GM10847 (cell line): Measurements from ENCODE around the gene RNF213.

Experiments used
- POLR2A ChIP-seq: IDR thresholded peaks from 2 replicates; pipeline ENCODE4 v1.6.1; 2011; ENCODE audit not compliant: insufficient read length; ENCODE audit errors: extremely low read depth

RNF213 gene

DNA sequence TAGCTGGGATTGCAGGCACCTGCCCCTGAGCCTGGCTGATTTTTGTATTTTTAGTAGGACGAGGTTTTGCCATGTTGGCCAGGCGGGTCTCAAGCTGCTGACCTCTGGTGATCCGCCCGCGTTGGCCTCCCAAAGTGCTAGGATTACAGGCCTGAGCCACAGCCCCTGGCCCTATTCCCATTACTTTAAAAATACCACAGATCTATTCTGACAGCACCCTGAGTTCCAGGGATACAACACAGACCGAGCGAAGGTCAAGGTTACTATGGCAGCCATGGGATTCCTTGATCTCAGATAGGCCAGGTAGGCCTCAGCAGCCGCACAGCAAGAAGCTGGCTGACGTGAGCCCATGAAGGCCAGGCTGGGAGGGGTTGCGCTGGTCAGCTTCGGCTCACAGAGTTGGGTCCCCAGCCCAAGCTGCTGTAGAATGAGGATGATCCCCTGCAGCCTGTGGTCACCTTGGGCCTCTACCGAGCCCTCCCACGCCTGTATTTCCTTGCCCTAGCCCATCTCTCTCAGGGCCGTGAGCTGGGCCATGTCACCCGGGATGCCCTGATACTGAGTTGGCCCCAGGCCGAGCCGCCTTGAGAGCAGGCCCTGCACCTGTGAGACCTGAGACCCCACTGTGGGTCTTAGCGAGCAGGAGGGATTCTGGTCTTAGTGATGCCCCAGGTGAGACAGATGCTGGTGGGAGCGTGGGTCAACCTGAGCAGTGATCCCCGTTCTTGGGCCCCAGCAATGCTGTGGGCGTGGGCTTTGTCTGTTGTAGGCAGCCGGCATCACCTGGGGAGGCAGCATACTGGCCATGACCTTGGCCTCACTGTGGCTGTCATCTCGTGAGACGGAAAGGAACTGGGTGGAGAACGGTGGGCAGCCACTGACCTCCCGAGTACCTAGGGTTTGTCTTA, 16.9 kb upstream of the RNF213 start:
- no peak for TF ChIP-seq POLR2A

DNA sequence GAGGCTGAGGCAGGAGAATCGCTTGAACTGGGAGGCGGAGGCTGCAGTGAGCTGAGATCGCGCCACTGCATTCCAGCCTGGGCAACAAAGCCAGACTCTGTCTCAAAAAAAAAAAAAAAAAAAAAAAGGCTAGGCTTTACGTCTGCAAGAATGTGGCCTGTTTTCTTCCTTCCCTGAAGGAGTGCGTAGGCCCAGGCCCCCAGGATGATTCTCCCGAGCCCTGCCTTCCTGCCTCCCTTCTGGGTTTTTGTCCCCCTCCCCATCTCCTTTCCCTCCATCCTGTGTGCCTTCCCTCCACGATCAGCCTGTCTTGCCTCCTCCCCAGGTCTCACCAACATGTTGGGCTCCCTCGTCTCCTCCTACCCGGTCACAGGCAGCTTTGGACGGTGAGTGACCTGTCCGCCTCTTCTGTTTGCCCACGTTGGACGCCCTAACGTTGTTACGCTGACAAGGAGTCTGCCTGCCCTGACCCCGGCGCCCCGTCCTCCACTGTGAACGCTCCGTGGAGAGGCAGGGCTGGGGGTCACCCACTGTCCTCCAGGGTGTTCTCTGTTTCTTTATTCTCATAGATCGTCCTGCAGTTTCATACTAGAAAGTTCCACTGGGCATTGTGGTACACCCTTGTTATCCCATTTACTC, 15.7 kb upstream of the RNF213 start:
- TF ChIP-seq POLR2A: no peak

DNA sequence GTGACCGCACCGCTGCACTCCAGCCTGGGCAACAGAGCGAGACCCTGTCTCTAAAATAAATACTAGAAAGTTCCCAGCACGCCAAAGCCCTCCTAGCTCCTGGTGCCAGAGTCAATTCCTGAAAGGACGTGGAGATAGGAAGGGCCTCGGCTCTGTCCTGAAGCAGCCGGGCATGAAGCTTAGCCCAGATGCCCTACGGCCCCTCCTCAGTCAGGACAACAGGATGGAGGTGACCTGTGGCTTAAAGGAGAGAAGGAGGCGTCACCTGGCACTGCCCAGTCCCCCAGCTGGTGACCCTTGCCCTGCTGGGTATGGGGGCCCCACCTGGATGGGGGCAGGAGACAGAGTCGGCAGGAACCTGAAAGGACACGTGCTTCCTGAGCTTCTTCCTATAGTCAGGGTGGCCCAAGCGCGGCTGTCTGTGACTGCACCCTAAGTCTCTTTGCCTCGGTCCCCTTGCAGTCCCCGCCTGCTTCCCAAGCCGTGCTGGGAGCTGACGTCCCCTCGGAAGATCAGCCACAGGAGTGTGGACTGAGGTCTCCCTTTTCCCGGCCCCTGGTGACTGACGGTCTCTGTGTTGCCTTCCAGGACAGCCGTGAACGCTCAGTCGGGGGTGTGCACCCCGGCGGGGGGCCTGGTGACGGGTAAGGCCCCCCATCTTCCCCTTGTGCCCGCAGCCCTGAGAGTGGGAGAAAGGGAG, 14.9 kb upstream of the RNF213 start:
- no peak for TF ChIP-seq POLR2A

DNA sequence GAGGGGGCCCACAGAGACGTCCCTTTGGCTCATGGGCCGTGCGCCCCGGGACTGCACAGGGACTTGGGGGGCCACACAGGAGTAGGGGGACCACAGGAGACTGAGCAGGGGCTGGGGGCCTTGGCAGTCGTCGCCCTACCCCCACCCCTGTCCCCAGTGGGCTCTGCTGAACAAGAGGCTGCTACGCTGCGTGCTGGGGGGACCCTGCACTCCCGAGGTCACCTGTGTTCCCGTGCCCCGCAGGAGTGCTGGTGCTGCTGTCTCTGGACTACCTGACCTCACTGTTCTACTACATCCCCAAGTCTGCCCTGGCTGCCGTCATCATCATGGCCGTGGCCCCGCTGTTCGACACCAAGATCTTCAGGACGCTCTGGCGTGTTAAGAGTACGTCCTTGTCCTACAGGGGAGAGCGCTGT, 14.4 kb upstream of the RNF213 start:
- TF ChIP-seq POLR2A: no peak

DNA sequence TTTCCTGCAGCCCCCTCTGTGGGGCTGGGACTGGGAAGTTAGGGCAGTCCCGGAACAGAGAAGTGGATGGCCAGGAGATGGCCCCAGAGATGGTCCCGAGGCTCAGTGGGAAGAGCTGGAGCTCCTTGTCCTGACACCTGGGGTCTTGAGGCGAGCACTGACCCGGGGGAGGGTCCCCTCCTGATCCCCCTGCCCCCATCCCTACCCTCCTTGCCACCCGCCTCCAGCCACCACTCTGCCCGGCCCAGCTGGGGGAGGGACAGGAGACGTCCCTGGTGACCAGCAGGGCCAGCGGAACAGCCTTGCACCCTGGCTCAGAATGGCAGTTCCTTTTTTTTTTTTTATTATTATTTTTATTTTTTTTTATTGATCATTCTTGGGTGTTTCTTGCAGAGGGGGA, 13.9 kb upstream of the RNF213 start:
- no peak for TF ChIP-seq POLR2A

DNA sequence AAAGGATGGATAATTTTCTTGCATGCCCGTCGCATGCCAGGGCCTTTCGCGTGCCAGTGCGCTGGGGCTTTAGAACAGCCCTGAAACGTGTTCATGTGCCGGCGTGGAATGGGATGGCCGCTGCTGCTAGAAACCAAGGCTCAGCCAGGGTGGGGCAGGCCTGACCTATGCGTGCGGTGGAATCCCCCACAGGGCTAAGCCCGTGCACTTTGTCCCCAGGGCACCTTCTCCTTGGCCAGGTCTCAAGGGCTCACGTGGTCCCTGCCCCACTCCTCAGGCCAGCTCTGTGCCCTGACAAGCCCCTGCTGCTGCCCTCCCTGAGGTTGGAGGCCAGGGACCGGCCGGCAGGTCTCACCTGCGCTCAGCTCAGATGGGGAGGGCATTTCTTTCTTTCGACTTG, 13.1 kb upstream of the RNF213 start:
- TF ChIP-seq POLR2A: no peak

DNA sequence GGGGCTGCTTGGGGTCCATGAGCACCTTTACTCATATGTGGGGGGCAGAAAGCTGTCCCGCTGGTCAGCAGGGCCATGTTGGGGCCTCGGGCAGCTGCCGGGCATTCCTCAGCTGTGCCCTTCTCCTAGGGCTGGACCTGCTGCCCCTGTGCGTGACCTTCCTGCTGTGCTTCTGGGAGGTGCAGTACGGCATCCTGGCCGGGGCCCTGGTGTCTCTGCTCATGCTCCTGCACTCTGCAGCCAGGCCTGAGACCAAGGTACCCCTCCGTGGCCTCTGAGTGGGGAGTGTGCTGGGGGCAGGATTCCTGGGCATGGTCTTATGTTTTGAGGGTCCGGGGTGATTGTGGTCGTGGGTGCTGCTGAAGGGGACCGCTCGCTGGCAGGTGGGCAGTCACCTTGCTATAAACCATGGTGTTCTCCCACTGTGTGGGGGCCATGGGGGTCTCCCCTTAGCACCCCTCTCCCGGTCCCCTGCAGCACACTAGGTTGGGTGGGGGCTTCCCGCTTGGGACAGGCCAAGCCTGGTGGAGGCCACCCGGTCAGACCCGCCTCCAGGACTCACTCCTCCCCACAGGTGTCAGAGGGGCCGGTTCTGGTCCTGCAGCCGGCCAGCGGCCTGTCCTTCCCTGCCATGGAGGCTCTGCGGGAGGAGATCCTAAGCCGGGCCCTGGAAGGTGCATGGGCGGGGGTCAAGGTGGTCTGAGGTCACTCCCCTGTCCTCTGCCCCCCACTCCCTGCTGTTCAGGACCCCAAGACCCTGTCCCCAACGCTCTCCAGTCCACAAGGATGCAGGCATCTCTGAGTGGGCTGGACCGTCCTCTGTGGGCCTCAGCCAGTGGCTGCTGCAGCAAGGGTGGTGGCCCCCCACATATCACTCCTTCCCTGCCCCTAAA, 12.4 kb upstream of the RNF213 start:
- no peak for TF ChIP-seq POLR2A

DNA sequence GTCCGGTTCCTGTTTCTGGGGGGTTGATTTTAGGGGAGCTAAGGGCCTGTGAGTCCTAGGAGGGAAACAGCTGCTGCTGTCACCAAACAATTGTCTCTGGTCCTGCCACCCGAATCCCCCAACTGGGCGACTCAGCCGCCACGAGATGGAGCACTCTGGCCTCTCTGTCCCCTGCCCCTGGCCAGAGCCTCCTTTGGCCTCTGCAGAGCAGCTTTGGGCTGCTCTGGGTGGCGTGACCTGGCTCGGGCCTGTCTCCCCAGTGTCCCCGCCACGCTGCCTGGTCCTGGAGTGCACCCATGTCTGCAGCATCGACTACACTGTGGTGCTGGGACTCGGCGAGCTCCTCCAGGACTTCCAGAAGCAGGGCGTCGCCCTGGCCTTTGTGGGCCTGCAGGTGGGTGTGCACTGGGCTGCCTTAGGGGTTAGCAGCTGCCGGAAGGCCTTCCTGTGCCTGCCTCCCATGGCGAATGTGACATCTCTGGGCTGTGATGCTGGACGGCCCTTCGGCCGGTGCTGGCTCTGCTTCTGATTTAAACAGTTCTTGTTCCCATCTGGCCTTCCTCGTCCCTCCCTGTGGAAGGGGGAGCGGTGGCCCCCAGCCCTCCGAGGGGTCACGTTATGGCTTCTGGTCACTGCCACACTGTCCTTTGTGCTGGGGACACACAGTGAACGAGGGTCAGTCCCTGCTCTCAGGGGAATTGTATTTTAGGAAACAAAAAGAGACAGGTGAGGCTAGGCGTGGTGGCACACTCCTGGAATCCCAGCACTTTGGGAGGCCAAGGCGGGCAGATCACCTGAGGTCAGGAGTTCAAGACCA, 11.6 kb upstream of the RNF213 start:
- no peak for TF ChIP-seq POLR2A

DNA sequence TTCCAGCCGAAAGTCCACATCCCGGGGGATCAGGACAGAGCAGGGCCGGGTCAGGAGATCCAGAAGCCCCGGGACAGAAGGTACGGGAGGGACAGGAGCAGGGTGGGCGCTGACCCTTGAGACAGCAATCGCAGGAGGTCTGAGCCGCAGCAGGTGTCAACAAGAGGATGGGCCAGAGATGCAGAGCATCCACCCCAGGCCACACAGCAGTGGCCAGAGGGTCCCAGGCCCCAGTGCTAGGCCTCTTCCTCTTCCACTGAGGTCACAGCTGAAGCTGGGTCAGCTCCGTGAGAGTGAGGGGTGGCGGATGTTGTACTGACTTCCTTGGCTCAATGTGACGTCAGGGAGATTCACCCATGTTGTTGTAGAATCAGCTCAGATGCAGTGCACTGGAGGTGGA, 8.7 kb upstream of the RNF213 start:
- no peak for TF ChIP-seq POLR2A

DNA sequence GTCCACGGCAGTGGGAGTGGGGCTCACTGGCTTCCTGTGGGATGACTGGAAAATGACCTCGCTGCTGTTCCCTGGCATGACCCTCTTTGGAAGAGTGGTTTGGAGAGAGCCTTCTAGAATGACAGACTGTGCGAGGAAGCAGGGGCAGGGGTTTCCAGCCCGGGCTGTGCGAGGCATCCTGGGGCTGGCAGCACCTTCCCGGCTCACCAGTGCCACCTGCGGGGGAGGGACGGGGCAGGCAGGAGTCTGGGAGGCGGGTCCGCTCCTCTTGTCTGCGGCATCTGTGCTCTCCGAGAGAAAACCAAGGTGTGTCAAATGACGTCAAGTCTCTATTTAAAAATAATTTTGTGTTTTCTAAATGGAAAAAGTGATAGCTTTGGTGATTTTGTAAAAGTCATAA, 7.8 kb upstream of the RNF213 start:
- no peak for TF ChIP-seq POLR2A

DNA sequence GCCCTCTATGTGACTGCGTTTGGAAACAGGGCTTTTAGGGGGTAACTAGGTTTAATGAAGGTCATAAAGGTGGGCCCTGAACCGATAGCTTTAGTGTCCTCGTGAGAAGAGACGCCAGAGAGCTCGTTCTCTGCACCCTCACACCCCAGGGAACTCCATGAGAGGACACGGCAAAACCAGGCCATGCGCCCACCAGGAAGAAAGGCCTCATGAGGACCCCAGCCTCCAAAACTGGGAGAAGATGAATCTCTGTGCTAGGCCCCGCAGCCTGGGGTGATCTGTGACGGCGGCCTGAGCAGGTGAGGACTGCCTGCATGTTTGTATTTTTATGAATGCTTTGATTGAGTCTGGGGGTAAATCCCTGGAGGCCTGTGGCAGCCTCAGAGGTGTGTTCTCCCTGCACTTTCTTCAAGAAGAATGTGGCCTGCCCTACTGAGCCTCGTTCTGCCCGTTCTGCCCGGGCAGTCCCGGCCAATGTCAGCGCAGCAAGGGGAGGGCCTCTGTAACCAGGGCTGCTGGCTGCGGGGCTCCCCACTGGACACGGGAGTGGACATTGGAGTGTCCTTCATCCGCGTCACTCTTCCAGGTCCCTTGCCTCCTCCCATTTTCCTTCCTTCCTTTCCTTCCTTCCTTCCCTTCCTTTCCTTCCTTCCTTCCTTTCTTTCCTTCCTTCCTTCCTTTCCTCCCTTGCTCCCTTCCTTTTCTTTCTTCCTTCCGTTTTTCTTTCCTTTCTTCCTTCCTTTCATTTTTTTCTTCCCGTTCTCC, 6.8 kb upstream of the RNF213 start:
- TF ChIP-seq POLR2A: no peak

DNA sequence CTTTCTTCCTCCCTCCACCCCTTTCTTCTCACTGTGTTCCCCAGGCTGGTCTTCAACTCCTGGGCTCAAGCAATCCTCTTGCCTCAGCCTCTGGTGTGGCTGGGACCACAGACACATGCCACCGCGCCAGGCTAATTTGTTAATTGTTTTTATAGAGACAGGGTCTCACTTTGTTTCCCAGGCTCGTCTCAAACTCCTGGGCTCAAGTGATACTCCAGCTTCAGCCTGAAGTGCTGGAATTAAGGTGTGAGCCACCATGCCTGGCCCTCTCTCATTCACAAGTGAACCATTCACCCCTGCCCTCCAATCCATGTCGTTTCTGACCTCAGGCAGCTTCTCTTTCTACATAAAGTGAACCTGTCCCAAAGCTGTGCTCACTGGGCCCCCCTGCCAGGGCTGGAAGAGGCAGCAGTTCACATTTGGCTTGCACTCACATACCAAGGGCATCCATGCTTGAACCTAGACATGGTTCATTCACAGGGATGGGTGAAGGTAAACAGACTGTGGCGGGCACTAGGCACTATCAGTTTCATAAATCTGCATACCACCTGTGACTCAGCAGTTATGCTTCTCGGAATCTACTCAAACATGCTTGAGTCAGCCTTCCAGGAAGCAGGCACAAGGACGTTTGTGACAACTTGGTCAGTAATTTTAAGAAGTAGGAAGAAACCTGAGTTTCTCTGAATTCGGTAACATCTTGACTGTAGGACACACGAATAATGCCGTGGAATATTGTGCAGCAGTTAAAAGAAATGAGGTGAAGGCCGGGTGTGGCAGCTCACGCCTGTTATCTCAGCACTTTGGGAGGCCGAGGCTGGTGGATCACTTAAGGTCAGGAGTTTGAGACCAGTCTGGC, 6.0 kb upstream of the RNF213 start:
- no peak for TF ChIP-seq POLR2A

DNA sequence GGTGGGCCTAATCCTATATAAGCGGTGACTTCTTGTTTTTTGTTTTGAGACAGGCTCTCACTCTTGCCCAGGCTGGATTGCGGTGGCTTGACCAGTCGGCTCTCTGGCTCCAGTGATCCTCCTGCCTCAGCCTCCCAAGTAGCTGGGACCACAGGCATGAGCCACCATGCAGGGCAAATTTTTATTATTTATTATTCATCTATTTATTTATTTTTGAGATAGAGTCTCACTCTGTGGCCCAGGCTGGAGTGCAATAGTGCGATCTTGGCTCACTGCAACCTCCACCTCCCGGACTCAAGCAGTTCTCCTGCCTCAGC, 4.7 kb upstream of the RNF213 start:
- no peak for TF ChIP-seq POLR2A
